Upper lobe of right lung (tissue), 1 donor: ENCODE data around the gene HMCES. TPM values are rescaled to one million over a fixed set of nuclear protein-coding genes. Genes with fewer than 3 reads are reported as not detected.

Experiments used
- ATAC-seq: fragments of 200-7000 bp; cut with Tn5 transposase; one replicate; pipeline ENCODE4 v1.9.1; 2020; ENCODE audit warnings: mild to moderate bottlenecking, moderate library complexity
- DNase-seq: peaks from one replicate; pipeline ENCODE4 v3.0.0-alpha.2; 2020
- H3K27ac ChIP-seq: fragments of 200-600 bp; one replicate; pipeline ENCODE4 v1.8.0; 2022
- H3K27me3 ChIP-seq: fragments of 200-600 bp; one replicate; pipeline ENCODE4 v1.8.0; 2022; ENCODE audit warnings: mild to moderate bottlenecking
- H3K36me3 ChIP-seq: fragments of 200-600 bp; one replicate; pipeline ENCODE4 v1.8.0; 2022
- H3K4me1 ChIP-seq: fragments of 200-600 bp; one replicate; pipeline ENCODE4 v1.8.0; 2022
- H3K4me3 ChIP-seq: fragments of 200-600 bp; one replicate; pipeline ENCODE4 v1.8.0; 2022; ENCODE audit warnings: mild to moderate bottlenecking
- H3K9me3 ChIP-seq: fragments of 200-600 bp; one replicate; pipeline ENCODE4 v1.8.0; 2022
- CTCF ChIP-seq: fragments of 200-600 bp; IDR thresholded peaks from one replicate; pipeline ENCODE4 v1.8.0; 2022; ENCODE audit warnings: antibody characterized with exemption
- intact Hi-C: fragments of 100-400 bp; cut with DNase I; formaldehyde crosslinking; loops from one replicate; pipeline ENCODE4 v1.11.0; 2022
- total RNA-seq: library from RNA; stranded (reverse); fragmentation: NEBNext Ultra II Directional; extraction: Animal tissue kit (Norgen Biotek cat#: 25700); gene quantifications from one replicate; pipeline ENCODE4 v1.2.1, GENCODE V29; 2021
- donor health status: DM: no; HTN: yes; CAD: no; lungs with severe emphysema.

HMCES gene
- total RNA-seq, 1 donor from 2014 or later, result 34.8 TPM

- Histone ChIP-seq H3K4me1 (peaks cover 23% of the 10 kb centered on the region), H3K4me3 (no peak overlapping the region), H3K27me3 (no peaks in the 10 kb centered on the region), H3K27ac (no peak overlapping the region), H3K9me3 (no peaks in the 10 kb centered on the region), H3K36me3 (peaks cover 21% of the 10 kb centered on the region)
- intact Hi-C loops, result no loop called here
- ATAC-seq (no peak), DNase-seq (no peak)
- TF ChIP-seq CTCF, result no peak
Measured at GRCh38 chr3:129281726-129282125, 3.1 kb downstream of the HMCES start.

- DNase-seq (no peak), ATAC-seq (no peak)
- Histone ChIP-seq H3K4me3 (no peak overlapping the region), H3K27ac (no peak overlapping the region), H3K4me1 (peaks cover 18% of the 10 kb centered on the region), H3K27me3 (no peaks in the 10 kb centered on the region), H3K9me3 (no peaks in the 10 kb centered on the region), H3K36me3 (peaks cover 12% of the 10 kb centered on the region)
- intact Hi-C loops, result no loop called here
- no peak for TF ChIP-seq CTCF
Measured at GRCh38 chr3:129282727-129283327, 4.2 kb downstream of the HMCES start.

- ATAC-seq (no peak), DNase-seq (no peak)
- H3K4me3 ChIP-seq, result no peak overlapping the region
- H3K4me1 ChIP-seq, result peaks cover 3% of the 10 kb centered on the region
- no peak for TF ChIP-seq CTCF
- H3K9me3 ChIP-seq, result no peaks in the 10 kb centered on the region
- H3K27ac ChIP-seq, result no peak overlapping the region
- no peaks in the 10 kb centered on the region for H3K27me3 ChIP-seq
- H3K36me3 ChIP-seq, result peaks cover 36% of the 10 kb centered on the region
- intact Hi-C loops, result no loop called here
Measured at GRCh38 chr3:129286081-129286480, 7.4 kb downstream of the HMCES start.

GRCh38 chr3:129288446-129288845 lies 9.8 kb downstream of the HMCES start:
- no peak for TF ChIP-seq CTCF
- Histone ChIP-seq H3K4me1 (no peaks in the 10 kb centered on the region), H3K27ac (no peak overlapping the region), H3K27me3 (no peaks in the 10 kb centered on the region), H3K36me3 (peaks cover 56% of the 10 kb centered on the region), H3K9me3 (no peaks in the 10 kb centered on the region), H3K4me3 (no peak overlapping the region)
- DNase-seq, result no peak
- ATAC-seq, result no peak
- intact Hi-C loops, result no loop called here

GRCh38 chr3:129289201-129289921 lies 10.7 kb downstream of the HMCES start:
- no peaks in the 10 kb centered on the region for H3K27me3 ChIP-seq
- H3K4me3 ChIP-seq, result no peak overlapping the region
- no peak for TF ChIP-seq CTCF
- no peak for ATAC-seq
- H3K36me3 ChIP-seq, result peaks cover 61% of the 10 kb centered on the region
- no peaks in the 10 kb centered on the region for H3K9me3 ChIP-seq
- no peaks in the 10 kb centered on the region for H3K4me1 ChIP-seq
- intact Hi-C loops, result no loop called here
- DNase-seq, result no peak
- no peak overlapping the region for H3K27ac ChIP-seq
